BLaER1 treated with 17β-estradiol and CSF1 and Interleukin-3, amounts not matched to agents 10 nM and 100 nM (cell line): Measurements from ENCODE around the gene PLAAT2.

ENCODE experiments used
- H3K27ac ChIP-seq, 11 experiments: shearing (Covaris generic); formaldehyde crosslinking; 2 replicates each; pipeline ENCODE4 v1.8.1; 2022
- H3K27me3 ChIP-seq, 11 experiments: shearing (Covaris generic); formaldehyde crosslinking; 2 replicates each; pipeline ENCODE4 v1.8.1; 2022
- H3K36me3 ChIP-seq, 11 experiments: shearing (Covaris generic); formaldehyde crosslinking; 2 replicates each; pipeline ENCODE4 v1.8.1; 2022
- H3K4me1 ChIP-seq, 10 experiments: shearing (Covaris generic); formaldehyde crosslinking; 2 replicates each; pipeline ENCODE4 v1.8.1; 2022
- H3K4me2 ChIP-seq, 11 experiments: shearing (Covaris generic); formaldehyde crosslinking; 2 replicates each; pipeline ENCODE4 v1.8.1; 2022
- H3K4me3 ChIP-seq, 10 experiments: shearing (Covaris generic); formaldehyde crosslinking; 2 replicates each; pipeline ENCODE4 v1.8.1; 2022
- H3K9ac ChIP-seq, 11 experiments: shearing (Covaris generic); formaldehyde crosslinking; 2 replicates each; pipeline ENCODE4 v1.8.1; 2022
- H3K9me3 ChIP-seq, 11 experiments: shearing (Covaris generic); formaldehyde crosslinking; replicated peaks in 1 of 11; 2 replicates each; pipeline ENCODE4 v1.8.1; 2022
- H4K20me1 ChIP-seq, 11 experiments: shearing (Covaris generic); formaldehyde crosslinking; 2 replicates each; pipeline ENCODE4 v1.8.1; 2022
- Cebpa-rat ChIP-seq, 11 experiments: shearing (Covaris generic); IDR thresholded peaks; 2 replicates each; pipeline ENCODE4 v1.8.1; 2022

Gene PLAAT2

DNA sequence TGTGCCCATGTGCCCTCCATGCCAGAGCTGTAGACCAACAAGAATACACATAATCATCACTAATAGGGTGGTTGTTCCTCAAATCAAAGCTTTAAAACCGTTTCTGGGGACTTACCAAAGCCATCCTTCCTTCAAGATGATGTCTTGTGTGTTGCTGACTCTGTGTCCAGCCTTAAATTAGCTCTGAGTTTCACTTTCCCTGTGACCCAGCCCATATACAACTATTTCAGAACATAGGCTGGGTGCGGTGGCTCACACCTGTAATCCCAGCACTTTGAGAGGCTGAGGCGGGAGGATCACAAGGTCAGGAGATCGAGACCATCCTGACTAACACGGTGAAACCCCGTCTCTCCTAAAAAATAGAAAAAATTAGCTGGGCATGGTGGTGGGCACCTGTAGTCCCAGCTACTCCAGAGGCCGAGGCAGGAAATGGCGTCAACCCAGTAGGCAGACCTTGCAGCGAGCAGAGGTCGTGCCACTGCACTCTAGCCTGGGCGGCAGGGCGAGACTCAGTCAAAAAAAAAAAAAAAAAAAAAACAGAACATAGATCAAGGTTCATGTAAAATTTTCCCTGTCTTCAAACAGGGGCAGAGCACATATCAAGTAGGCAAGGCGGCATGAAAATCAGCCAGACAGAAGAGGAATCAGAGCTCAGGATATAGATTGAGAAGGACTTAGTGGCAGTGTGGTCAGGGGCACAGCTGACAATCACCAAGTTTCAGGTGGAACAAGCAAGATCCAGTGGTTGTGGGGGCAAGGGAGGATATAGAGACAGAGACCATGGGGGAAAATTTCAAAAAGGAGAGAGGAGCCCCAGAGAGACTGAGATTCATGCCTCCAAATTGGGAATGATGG lies at the start of gene PLAAT2:
TSS of gene PLAAT2 (minus strand) at position 179 of the 855 bp plus-strand sequence. CDS start at position 124, 55 bp downstream.
- Histone ChIP-seq H3K9me3 (no peaks in the 10 kb centered on the region), H3K27me3 (no peaks in the 10 kb centered on the region), H3K4me3 (no peak within 1 kb of the TSS), H3K36me3 (no peaks in the 10 kb centered on the region), H4K20me1 (no peaks in the 10 kb centered on the region), H3K27ac (no peak within 1 kb of the TSS; a peak in 1 of 22 replicates), H3K4me2 (no peak within 1 kb of the TSS), H3K4me1 (peaks cover 31 to 50% (median 43%) of the 10 kb centered on the region in 10 experiments), H3K9ac (no peak within 1 kb of the TSS)
- no peak for TF ChIP-seq Cebpa-rat (IDR thresholded peaks at IDR 0.05)

- Histone ChIP-seq H3K4me1 (peaks cover 33 to 54% (median 40%) of the 10 kb centered on the region in 10 experiments), H3K27me3 (peaks cover 30 to 49% (median 44%) of the 10 kb centered on the region in 11 experiments), H3K4me2 (peak overlapping the region in 1 of 11 experiments; percentile 83; a peak in 1 of 22 replicates), H3K36me3 (no peaks in the 10 kb centered on the region), H4K20me1 (peaks cover 0 to 7% (median 0%) of the 10 kb centered on the region in 11 experiments; a peak in 3 of 22 replicates), H3K4me3 (no peak overlapping the region), H3K27ac (no peak overlapping the region), H3K9ac (no peak overlapping the region), H3K9me3 (no peaks in the 10 kb centered on the region)
- no peak for TF ChIP-seq Cebpa-rat (IDR thresholded peaks at IDR 0.05)
These were observed 49.0 kb upstream of the PLAAT2 start for GRCh38 chr11:63612181-63612580.

- no peaks in the 10 kb centered on the region for H3K9me3 ChIP-seq
- H3K4me1 ChIP-seq: peaks cover 32 to 53% (median 39%) of the 10 kb centered on the region in 10 experiments
- TF ChIP-seq Cebpa-rat (IDR thresholded peaks at IDR 0.05): no peak
- no peak overlapping the region for H3K9ac ChIP-seq
- peaks cover 0 to 7% (median 0%) of the 10 kb centered on the region in 11 experiments; a peak in 3 of 22 replicates for H4K20me1 ChIP-seq
- peaks cover 30 to 49% (median 44%) of the 10 kb centered on the region in 11 experiments for H3K27me3 ChIP-seq
- H3K27ac ChIP-seq: peak overlapping the region in 1 of 11 experiments; percentile 7; a peak in 1 of 22 replicates
- H3K36me3 ChIP-seq: no peaks in the 10 kb centered on the region
- peak overlapping the region; percentile 63 to 90 (median 78); a peak in 20 of 22 replicates for H3K4me2 ChIP-seq
- no peak overlapping the region for H3K4me3 ChIP-seq
These were observed 48.2 kb upstream of the PLAAT2 start for GRCh38 chr11:63611395-63611747.

DNA sequence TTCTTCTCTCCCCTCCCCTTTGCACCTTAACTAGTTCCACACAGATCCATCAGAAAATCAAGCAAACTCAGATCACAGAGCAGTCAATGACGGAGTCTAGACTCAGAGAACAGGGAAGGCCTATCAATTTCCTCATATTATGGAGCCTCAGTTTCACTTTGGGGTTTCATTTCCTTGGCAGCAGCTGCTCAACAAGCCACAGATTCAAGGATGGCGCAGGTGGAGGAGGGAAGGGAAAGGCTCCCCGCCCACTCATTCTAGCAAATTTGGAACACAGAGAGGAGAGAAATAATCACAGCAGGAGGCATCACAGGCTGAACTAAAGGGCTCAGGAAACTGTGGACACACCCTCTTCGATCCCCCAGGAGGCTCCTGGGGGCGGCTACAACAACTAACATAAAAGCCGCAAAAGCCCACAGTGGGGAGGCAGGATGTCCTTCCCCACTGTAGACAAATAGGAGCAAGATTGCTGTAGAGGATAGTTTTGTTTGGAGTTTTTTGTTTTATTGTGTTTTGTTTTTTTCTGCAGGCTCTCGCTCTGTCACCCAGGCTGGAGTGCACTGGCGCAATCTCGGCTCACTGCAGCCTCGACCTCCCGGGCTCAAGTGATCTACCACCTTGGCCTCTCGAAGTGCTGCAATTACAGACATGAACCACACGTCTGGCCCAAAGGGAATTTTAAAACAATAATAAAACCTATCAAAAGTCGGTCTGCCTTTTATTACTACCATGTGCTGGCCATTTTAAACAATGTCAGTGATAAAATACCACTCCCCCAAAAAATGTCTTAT lies 47.6 kb upstream of the PLAAT2 start:
- Histone ChIP-seq H3K27ac (peak overlapping the region in 4 of 11 experiments; percentile 7 to 48 (median 24); a peak in 6 of 22 replicates), H4K20me1 (peaks cover 0 to 7% (median 0%) of the 10 kb centered on the region in 11 experiments; a peak in 3 of 22 replicates), H3K36me3 (no peaks in the 10 kb centered on the region), H3K4me3 (peak overlapping the region in 3 of 10 experiments; percentile 10 to 28 (median 13); a peak in 4 of 20 replicates), H3K9ac (peak overlapping the region in 3 of 11 experiments; percentile 16 to 24 (median 18); a peak in 1 of 22 replicates), H3K4me2 (peak overlapping the region; percentile 63 to 90 (median 78)), H3K4me1 (peaks cover 32 to 53% (median 39%) of the 10 kb centered on the region in 10 experiments), H3K27me3 (peaks cover 30 to 47% (median 41%) of the 10 kb centered on the region in 11 experiments), H3K9me3 (no peaks in the 10 kb centered on the region)
- no peak for TF ChIP-seq Cebpa-rat (IDR thresholded peaks at IDR 0.05)

DNA sequence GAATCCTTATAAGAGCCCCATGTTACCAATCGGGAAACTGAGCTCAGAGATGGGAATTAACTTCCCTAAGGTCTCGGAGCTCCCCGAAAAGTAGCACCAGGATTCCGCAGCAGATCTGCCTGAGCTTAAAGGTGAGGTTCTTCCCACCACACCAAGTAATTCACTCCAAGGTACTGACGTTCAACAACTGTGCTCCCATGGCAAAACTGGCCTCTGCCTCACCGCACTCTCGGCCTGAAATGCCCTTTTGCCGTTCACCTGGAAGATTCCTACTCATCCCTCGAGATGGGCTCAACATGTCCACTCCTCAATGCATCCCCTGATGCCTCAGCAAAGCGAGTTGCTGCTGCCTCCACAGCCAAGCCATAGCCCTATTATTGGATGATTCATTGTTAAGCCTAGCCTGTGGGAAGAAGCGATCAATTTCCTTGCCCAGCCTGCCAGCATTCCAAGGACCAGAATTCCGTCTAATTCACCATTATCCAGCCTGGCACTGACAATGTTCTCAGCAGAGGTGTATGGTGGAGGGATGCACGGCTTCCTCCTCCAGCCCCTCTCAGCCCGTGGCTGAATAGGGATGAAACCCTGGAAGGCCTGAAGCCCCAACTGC lies 46.9 kb upstream of the PLAAT2 start:
- peak overlapping the region; percentile 63 to 90 (median 78) for H3K4me2 ChIP-seq
- H3K4me3 ChIP-seq: no peak overlapping the region
- H3K36me3 ChIP-seq: no peaks in the 10 kb centered on the region
- peak overlapping the region in 1 of 11 experiments; percentile 16; a peak in 1 of 22 replicates for H3K9ac ChIP-seq
- TF ChIP-seq Cebpa-rat (IDR thresholded peaks at IDR 0.05): no peak
- peaks cover 30 to 42% (median 35%) of the 10 kb centered on the region in 11 experiments for H3K27me3 ChIP-seq
- H4K20me1 ChIP-seq: peaks cover 0 to 7% (median 0%) of the 10 kb centered on the region in 11 experiments; a peak in 3 of 22 replicates
- peaks cover 32 to 53% (median 39%) of the 10 kb centered on the region in 10 experiments for H3K4me1 ChIP-seq
- no peaks in the 10 kb centered on the region for H3K9me3 ChIP-seq
- peak overlapping the region in 4 of 11 experiments; percentile 7 to 48 (median 24); a peak in 4 of 22 replicates for H3K27ac ChIP-seq

DNA sequence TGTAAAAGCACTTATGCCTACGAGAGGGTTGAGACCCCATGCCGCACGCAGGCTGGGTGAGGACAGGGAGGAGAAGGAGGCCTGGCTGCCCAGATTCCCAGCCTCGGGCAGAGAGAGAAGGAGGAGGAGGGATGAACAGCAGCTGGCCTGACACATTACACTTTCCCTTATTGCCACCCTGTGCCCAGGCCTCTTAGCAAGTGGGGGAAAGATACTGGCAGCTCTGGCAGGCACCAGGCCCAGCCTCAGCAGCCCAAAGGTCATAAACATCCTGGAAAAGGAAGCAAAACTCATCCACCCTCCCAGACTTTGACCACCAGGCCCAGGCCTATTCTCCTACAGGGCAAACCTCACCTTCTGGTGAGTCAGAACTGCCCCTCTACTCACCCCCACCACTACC lies 46.4 kb upstream of the PLAAT2 start:
- Histone ChIP-seq H3K4me2 (peak overlapping the region in 10 of 11 experiments; percentile 63 to 90 (median 80); a peak in 18 of 22 replicates), H3K4me1 (peaks cover 32 to 51% (median 38%) of the 10 kb centered on the region in 10 experiments), H3K9me3 (no peaks in the 10 kb centered on the region), H3K36me3 (no peaks in the 10 kb centered on the region), H3K27ac (peak overlapping the region in 1 of 11 experiments; percentile 48; a peak in 1 of 22 replicates), H4K20me1 (peaks cover 0 to 7% (median 0%) of the 10 kb centered on the region in 11 experiments; a peak in 3 of 22 replicates), H3K27me3 (peaks cover 27 to 38% (median 32%) of the 10 kb centered on the region in 11 experiments), H3K4me3 (no peak overlapping the region), H3K9ac (no peak overlapping the region; a peak in 1 of 22 replicates)
- no peak for TF ChIP-seq Cebpa-rat (IDR thresholded peaks at IDR 0.05)

DNA sequence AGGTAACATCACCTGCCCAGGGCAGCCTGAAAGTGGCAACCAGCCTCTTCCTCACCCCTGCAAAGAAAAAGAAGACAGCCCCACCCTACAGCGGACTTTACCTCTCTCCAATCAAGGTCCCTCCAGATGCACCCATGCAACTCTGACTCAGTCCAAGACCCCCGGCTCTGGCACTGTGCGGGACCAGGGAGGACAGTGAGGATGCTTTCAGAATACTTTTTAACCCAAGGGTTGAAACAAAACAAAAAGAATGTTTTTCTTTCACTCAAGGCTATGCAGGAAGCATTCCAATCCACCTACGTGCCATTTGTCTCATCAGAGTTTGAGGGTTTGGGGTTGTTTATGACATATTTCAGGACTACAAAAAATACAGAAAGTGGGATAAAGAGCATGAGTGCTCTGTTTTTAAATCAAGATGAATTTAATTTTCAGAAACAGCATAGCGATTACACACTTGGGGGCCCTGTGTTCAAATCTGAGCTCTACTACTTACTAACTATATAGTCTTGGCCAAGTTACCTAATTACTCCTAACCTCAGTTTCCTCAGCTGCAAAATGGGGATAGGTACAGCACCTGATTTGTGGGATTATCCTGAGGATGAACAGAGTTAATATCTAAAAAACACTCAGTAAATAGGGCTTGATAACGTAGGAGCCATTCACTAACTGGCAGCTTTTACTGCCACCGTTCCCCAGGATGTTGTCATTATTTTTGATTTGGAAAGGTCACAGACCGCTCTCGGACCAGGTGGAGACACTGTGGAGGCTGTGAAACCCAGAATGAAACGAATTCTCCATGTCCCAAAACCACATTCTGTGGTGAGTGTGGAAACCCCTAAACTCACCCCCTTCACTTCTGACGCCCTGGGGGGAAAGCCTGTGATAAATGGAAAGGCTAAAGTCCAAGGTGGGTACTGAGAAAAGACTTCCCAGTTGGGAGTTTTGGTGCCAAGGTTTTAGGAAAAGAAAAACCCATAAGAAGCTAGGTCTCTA lies 45.5 kb upstream of the PLAAT2 start:
- H3K27ac ChIP-seq: 0 out of 22 replicates have a peak overlapping the region, but pooled peaks of 1 of the 11 experiments have one; percentile 4
- peak overlapping the region in 5 of 11 experiments; percentile 76 to 90 (median 78); a peak in 7 of 22 replicates for H3K4me2 ChIP-seq
- H4K20me1 ChIP-seq: peaks cover 0 to 6% (median 0%) of the 10 kb centered on the region in 11 experiments; a peak in 3 of 22 replicates
- H3K36me3 ChIP-seq: no peaks in the 10 kb centered on the region
- H3K4me3 ChIP-seq: no peak overlapping the region
- H3K9ac ChIP-seq: no peak overlapping the region
- no peak for TF ChIP-seq Cebpa-rat (IDR thresholded peaks at IDR 0.05)
- H3K4me1 ChIP-seq: peaks cover 23 to 42% (median 32%) of the 10 kb centered on the region in 10 experiments
- peaks cover 18 to 29% (median 23%) of the 10 kb centered on the region in 11 experiments for H3K27me3 ChIP-seq
- H3K9me3 ChIP-seq: no peaks in the 10 kb centered on the region
